GM12892 (cell line): Measurements from ENCODE around the gene PMPCA.

Experiments used
- DNase-seq: peaks from one replicate; pipeline ENCODE4 v3.0.0; 2011; ENCODE audit not compliant: insufficient read length
- FAIRE-seq: peaks from 2 replicates; lab custom pipeline; 2011; peaks lifted over from hg19 to GRCh38; lab: Jason Lieb, UNC
- POLR2A ChIP-seq: IDR thresholded peaks from 2 replicates; pipeline ENCODE4 v1.6.1; 2011; ENCODE audit warnings: low read depth, low read length, control low read depth
- POLR2AphosphoS5 ChIP-seq: IDR thresholded peaks from 2 replicates; pipeline ENCODE4 v1.6.1; 2011; ENCODE audit warnings: low read depth, low read length, control low read depth
- TAF1 ChIP-seq: IDR thresholded peaks from 2 replicates; pipeline ENCODE4 v1.6.1; 2011; ENCODE audit warnings: low read depth, mild to moderate bottlenecking, control low read depth, low read length, borderline replicate concordance

The PMPCA gene

DNA sequence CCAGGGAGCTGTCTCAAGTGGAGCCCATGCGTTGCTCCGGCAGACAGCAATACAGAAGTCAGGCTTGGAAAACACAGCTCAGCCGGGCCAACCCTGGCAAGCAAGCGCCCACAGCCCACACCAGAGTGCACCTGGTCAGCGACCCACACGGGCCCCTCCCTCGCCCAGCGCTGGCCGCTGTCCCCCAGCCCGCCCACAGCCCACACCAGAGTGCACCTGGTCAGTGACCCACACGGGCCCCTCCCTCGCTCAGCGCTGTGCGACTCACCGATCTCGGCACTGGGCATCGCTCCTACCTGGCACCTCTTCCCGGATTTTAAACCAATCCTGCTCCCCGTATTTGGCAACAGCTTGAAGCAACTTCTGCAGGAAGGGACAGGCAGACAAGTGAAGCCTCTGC is 23.2 kb upstream of the PMPCA start:
- no peak for FAIRE-seq
- no peak for TF ChIP-seq TAF1
- TF ChIP-seq POLR2AphosphoS5: no peak
- no peak for TF ChIP-seq POLR2A
- no peak for DNase-seq

- DNase-seq (no peak), FAIRE-seq (no peak)
- no peak; the same call in 1 of the 2 replicates for TF ChIP-seq POLR2AphosphoS5
- TF ChIP-seq TAF1: no peak
- TF ChIP-seq POLR2A: no peak
Measured at GRCh38 chr9:136389396-136389795, 21.1 kb upstream of the PMPCA start.

- DNase-seq: no peak
- no peak for TF ChIP-seq POLR2A
- no peak; the same call in 1 of the 2 replicates for TF ChIP-seq POLR2AphosphoS5
- no peak for TF ChIP-seq TAF1
- FAIRE-seq: no peak
Measured at GRCh38 chr9:136391737-136392537, 18.5 kb upstream of the PMPCA start.

DNA sequence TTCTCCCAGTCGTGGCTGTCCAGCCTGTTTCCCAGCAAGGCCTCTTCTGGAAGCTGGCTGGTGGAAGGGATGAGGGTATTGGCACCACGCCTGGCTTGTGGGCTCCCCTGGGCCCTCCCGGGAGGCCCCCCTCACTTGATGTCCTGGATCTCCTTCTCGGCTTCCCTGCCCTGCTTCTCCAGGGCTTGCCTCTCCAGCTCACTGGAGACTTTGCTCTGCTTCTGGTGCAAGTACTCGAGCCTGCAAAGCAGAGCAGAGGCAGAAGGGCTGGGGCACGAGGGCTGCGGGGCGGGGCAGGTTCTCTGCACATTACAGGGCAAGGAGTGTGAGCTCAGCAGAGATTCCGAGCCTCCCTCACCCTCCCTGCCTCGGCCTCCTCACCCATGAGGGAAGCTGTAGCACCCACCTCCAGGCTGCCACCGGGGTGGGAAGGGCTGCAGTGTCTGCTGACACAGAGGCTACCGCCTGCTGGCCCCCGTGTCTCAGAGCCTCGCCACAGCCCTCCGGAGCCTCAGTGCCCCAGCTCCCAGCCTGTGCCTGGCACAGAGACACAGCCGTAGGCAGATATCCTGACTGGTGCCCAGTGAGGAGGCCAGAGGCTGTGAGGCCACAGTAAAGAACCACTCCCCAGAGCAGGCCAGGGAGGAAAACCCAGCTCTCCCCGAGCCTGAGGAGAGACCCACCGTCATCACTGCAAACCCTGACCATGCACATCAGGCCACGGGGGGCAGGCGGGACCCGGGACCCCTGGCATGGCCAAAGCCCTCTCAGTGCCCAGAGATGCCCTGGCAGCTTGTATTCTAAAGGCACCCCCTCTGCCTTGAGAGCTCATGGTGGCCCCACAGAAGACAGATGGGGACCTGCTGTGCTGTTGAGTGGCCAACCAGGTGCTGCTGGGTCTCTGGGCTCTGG is 17.7 kb upstream of the PMPCA start:
- DNase-seq: no peak
- FAIRE-seq: no peak
- peak; percentile 47; the same call in 1 of the 2 replicates for TF ChIP-seq POLR2AphosphoS5
- TF ChIP-seq POLR2A: no peak
- no peak for TF ChIP-seq TAF1

DNA sequence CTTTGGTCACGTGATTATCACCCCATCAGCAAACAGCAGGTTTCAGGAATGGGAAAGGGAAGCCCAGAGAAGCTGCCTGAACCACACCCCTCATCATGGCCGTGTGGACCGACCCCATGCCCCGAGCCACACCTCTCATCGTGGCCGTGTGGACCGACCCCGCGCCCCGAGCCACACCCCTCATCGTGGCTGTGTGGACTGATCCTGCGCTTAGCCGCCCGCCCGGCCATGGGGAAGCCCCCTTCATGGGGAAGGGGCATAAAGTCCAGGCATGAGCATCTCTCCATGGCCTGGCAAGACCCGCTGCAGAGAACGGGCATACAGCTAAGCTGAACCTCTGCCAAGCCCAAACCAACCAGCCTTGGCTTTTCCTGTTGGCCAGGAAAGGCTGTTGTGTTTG is 16.9 kb upstream of the PMPCA start:
- FAIRE-seq: no peak
- TF ChIP-seq POLR2A: no peak
- TF ChIP-seq POLR2AphosphoS5: no peak; the same call in 1 of the 2 replicates
- TF ChIP-seq TAF1: no peak
- DNase-seq: no peak

DNA sequence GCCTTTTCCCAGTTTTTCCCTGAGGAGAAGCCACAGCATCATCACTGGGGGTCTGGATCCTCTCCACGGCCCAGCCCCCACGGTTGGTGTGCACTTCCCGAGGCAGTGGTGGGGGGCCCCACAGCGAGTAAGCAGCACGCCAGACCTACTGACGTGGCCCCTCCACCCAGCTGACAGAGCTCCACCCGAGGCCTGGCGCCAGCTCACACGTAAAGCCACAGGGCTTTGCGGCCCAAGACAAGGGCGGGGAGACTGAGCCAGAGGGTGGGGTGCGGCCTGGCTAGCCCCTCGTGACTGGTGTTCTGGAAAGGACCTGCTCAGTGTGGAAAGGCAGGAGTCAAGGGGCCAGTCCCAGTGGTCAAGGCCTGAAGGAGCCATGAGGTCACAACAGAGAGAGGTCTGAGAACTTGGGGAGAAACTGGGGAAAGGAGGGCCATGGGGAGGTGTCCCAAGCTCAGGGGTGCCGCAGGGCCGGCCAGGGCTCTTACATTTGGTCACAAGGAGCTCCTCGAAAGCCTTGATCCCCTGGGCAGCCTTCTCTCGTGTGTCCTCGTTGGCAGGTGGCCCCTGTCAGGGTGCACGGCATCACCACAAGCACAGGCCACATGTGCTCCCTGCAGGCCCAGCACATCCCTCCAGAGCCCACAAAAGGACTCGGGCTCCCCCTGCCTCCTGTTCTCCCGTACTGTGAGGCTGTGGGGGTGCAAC is 16.0 kb upstream of the PMPCA start:
- no peak for FAIRE-seq
- no peak for DNase-seq
- no peak for TF ChIP-seq TAF1
- no peak for TF ChIP-seq POLR2AphosphoS5
- TF ChIP-seq POLR2A: no peak

- DNase-seq: no peak
- no peak; the same call in 1 of the 2 replicates for TF ChIP-seq POLR2A
- peak; percentile 22; the same call in 1 of the 2 replicates for TF ChIP-seq POLR2AphosphoS5
- no peak for FAIRE-seq
Measured at GRCh38 chr9:136395020-136395340, 15.5 kb upstream of the PMPCA start.

- FAIRE-seq (no peak), DNase-seq (no peak)
- TF ChIP-seq POLR2A (no peak), POLR2AphosphoS5 (no peak; the same call in 1 of the 2 replicates), TAF1 (no peak)
Measured at GRCh38 chr9:136395345-136396218, 14.9 kb upstream of the PMPCA start.

DNA sequence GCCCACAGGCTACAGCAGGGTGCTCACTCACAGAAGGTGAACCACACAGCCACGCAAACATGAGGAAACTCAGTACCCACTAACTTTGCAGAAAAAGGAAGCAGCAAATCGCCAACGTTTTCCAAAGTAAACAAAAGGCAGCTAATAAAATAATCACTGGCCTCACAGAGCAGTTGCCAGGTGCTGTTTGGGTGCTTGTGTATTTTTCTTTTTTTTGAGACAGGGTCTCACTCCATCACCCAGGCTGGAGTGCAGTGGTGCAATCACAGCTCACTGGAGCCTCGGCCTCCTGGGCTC is 14.3 kb upstream of the PMPCA start:
- TF ChIP-seq POLR2A: no peak
- no peak for TF ChIP-seq TAF1
- TF ChIP-seq POLR2AphosphoS5: no peak
- no peak for FAIRE-seq
- DNase-seq: no peak

- DNase-seq (no peak), FAIRE-seq (no peak)
- TF ChIP-seq TAF1 (no peak), POLR2A (no peak), POLR2AphosphoS5 (no peak)
Measured at GRCh38 chr9:136397643-136398042, 12.8 kb upstream of the PMPCA start.

DNA sequence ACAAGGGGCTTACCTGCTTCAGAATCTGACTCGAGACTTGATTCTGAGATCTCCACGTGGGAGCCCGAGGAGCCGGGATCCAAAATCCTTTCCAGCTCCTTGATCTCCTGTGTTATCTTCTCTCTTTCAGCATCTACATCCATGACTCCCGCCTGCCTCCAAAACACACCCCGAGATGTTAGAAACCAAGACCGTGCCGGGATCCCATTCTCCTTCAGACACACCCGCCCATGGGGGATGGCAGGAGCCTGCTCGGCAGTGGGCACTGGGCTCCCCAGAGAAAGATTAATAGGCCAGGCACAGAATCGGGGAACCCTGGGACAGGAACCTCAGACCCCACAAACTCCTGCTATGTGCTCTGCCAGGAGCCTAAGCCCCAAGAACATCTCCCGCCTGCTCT is 12.2 kb upstream of the PMPCA start:
- no peak for TF ChIP-seq POLR2AphosphoS5
- no peak for TF ChIP-seq POLR2A
- TF ChIP-seq TAF1: no peak
- DNase-seq (no peak), FAIRE-seq (no peak)
